Panc1 (cell line): Measurements from ENCODE around the gene CNOT1. TPM values are rescaled to one million over a fixed set of nuclear protein-coding genes. Genes with fewer than 3 reads are reported as not detected.

Experiments used
- ATAC-seq: fragments of 200-7000 bp; cut with Tn5 transposase; 2 replicates; pipeline ENCODE4 v1.9.1; 2020; ENCODE audit warnings: mild to moderate bottlenecking, moderate library complexity
- BruUV-seq: library from RNA; stranded (reverse); fragments of 400-500 nt; replicated peaks from 2 replicates; lab custom pipeline; 2021; lab: Mats Ljungman, UMichigan
- CTCF ChIA-PET: fragments of 300-600 bp; sonication (Branson Sonifier 250); formaldehyde crosslinking; loops from one replicate; lab custom pipeline; 2022; ENCODE audit warnings: antibody characterized with exemption; lab: Charles Lee
- POLR2A ChIA-PET: fragments of 300-600 bp; sonication (Branson Sonifier 250); formaldehyde crosslinking; loops from one replicate; lab custom pipeline; 2022; ENCODE audit warnings: antibody characterized with exemption; lab: Charles Lee
- DNase-seq: peaks from one replicate; pipeline ENCODE4 v3.0.0-alpha.2; 2010; ENCODE audit warnings: low read depth, low spot score
- H3K27ac ChIP-seq: 2 replicates; pipeline ENCODE4 v1.5.1; 2011; ENCODE audit warnings: mild to moderate bottlenecking, low read length, inconsistent platforms
- H3K27me3 ChIP-seq: fragments of 200-500 bp; sonication (Bioruptor generic); 2 replicates; pipeline ENCODE4 v1.6.0; 2014; ENCODE audit warnings: low read length, inconsistent platforms; ENCODE audit not compliant: control insufficient read depth, insufficient read depth
- H3K36me3 ChIP-seq: fragments of 200-500 bp; sonication (Bioruptor generic); 2 replicates; pipeline ENCODE4 v1.5.1; 2014; ENCODE audit warnings: inconsistent platforms, mild to moderate bottlenecking, low read length, moderate library complexity; ENCODE audit not compliant: control insufficient read depth, insufficient read depth
- H3K4me1 ChIP-seq: 2 replicates; pipeline ENCODE4 v1.5.1; 2011; ENCODE audit warnings: inconsistent platforms, mild to moderate bottlenecking, low read length, moderate library complexity; ENCODE audit not compliant: control insufficient read depth, insufficient read depth
- H3K4me3 ChIP-seq, 2 experiments: 2 replicates each; pipeline ENCODE4 v1.5.1; 2011 to 2012; ENCODE audit warnings: low read depth in 2 of 2, low read length in 2 of 2, mild to moderate bottlenecking in 2 of 2, inconsistent platforms in 1 of 2, moderate library complexity in 1 of 2
- H3K9me3 ChIP-seq: fragments of 200-500 bp; sonication (Bioruptor generic); 2 replicates; pipeline ENCODE4 v1.5.1; 2014; ENCODE audit warnings: low read depth, mild to moderate bottlenecking, inconsistent platforms, low read length, moderate library complexity; ENCODE audit not compliant: control insufficient read depth, insufficient read depth
- CTCF ChIP-seq: fragments of 450-650 bp; IDR thresholded peaks from 2 replicates; pipeline ENCODE4 v1.5.1; 2017; ENCODE audit warnings: mild to moderate bottlenecking
- POLR2AphosphoS5 ChIP-seq: IDR thresholded peaks from 2 replicates; pipeline ENCODE4 v1.6.1; 2012; ENCODE audit warnings: mild to moderate bottlenecking, low read depth, low read length, moderate library complexity
- REST ChIP-seq, 2 experiments: IDR thresholded peaks; 2 replicates each; pipeline ENCODE4 v1.6.1; 2011 to 2012; ENCODE audit warnings: low read depth in 2 of 2, control low read depth in 1 of 2, low read length in 1 of 2, mild to moderate bottlenecking in 1 of 2, moderate library complexity in 1 of 2; ENCODE audit not compliant: insufficient read depth in 1 of 2
- SIN3A ChIP-seq: IDR thresholded peaks from 2 replicates; pipeline ENCODE4 v1.6.1; 2012; ENCODE audit warnings: low read depth, mild to moderate bottlenecking, low read length, moderate library complexity, borderline replicate concordance; ENCODE audit not compliant: insufficient read depth
- TCF7L2 ChIP-seq: IDR thresholded peaks from 2 replicates; pipeline ENCODE4 v1.6.1; 2011; ENCODE audit warnings: mild to moderate bottlenecking, low read depth, low read length, inconsistent platforms
- in situ Hi-C: cut with HindIII; loops from 2 replicates; pipeline ENCODE4 v1.10.0; 2016; ENCODE audit warnings: low sequenced_read_pairs, low pct_unique_long_range_greater_than_20kb
- intact Hi-C: fragments of 100-400 bp; cut with micrococcal nuclease; formaldehyde crosslinking; loops from one replicate; pipeline ENCODE4 v1.10.0; 2022; ENCODE audit not compliant: unreplicated experiment
- total RNA-seq: library from RNA; stranded (reverse); gene quantifications from one replicate; pipeline ENCODE4 v1.2.1, GENCODE V29; 2021; ENCODE audit not compliant: unreplicated experiment

Gene CNOT1
- total RNA-seq, 1 experiment from 2014 or later = 170 TPM

GRCh38 chr16:58644765-58645487 is 15.3 kb upstream of the CNOT1 start:
- DNase-seq = no peak
- intact Hi-C loops (no loop called here), in situ Hi-C loops (no loop called here)
- Histone ChIP-seq H3K36me3 (no peaks in the 10 kb centered on the region), H3K4me3 (no peak overlapping the region), H3K27me3 (no peaks in the 10 kb centered on the region), H3K27ac (no peak overlapping the region), H3K9me3 (no peaks in the 10 kb centered on the region), H3K4me1 (no peaks in the 10 kb centered on the region)
- POLR2A ChIA-PET = no interaction called here
- BruUV-seq = no TSS peak
- CTCF ChIA-PET = no interaction called here
- no peak for ATAC-seq
- no peak for TF ChIP-seq TCF7L2
- TF ChIP-seq SIN3A = no peak
- no peak for TF ChIP-seq REST (IDR thresholded peaks at IDR 0.05; ENCODE audit: insufficient read depth in 1 of 2, low read depth in 2 of 2, low read length in 1 of 2)
- TF ChIP-seq CTCF = no peak
- no peak for TF ChIP-seq POLR2AphosphoS5

GRCh38 chr16:58644108-58644507 is 14.5 kb upstream of the CNOT1 start:
- intact Hi-C loops = no loop called here

More at GRCh38 chr16:58644108-58644507, 14.5 kb upstream of the CNOT1 start:
- Histone ChIP-seq H3K27me3 (no peaks in the 10 kb centered on the region), H3K4me1 (no peaks in the 10 kb centered on the region), H3K36me3 (no peaks in the 10 kb centered on the region), H3K9me3 (no peaks in the 10 kb centered on the region), H3K4me3 (no peak overlapping the region), H3K27ac (no peak overlapping the region)
- ATAC-seq (no peak), DNase-seq (no peak)
- BruUV-seq = no TSS peak
- in situ Hi-C loops = no loop called here
- no peak for TF ChIP-seq SIN3A
- TF ChIP-seq CTCF = no peak
- TF ChIP-seq POLR2AphosphoS5 = no peak
- TF ChIP-seq TCF7L2 = no peak
- CTCF ChIA-PET = no interaction called here
- POLR2A ChIA-PET = no interaction called here
